ENCODE measurements around the gene ELOVL1.
A peak's percentile ranks its signal among the peaks of the same experiment; 100 is the strongest.
"Not testable (repeated sequence)": the region's sequence is repeated elsewhere in the genome, so short reads cannot be mapped to it uniquely, and the experiment has no call there.

Gene ELOVL1

DNA sequence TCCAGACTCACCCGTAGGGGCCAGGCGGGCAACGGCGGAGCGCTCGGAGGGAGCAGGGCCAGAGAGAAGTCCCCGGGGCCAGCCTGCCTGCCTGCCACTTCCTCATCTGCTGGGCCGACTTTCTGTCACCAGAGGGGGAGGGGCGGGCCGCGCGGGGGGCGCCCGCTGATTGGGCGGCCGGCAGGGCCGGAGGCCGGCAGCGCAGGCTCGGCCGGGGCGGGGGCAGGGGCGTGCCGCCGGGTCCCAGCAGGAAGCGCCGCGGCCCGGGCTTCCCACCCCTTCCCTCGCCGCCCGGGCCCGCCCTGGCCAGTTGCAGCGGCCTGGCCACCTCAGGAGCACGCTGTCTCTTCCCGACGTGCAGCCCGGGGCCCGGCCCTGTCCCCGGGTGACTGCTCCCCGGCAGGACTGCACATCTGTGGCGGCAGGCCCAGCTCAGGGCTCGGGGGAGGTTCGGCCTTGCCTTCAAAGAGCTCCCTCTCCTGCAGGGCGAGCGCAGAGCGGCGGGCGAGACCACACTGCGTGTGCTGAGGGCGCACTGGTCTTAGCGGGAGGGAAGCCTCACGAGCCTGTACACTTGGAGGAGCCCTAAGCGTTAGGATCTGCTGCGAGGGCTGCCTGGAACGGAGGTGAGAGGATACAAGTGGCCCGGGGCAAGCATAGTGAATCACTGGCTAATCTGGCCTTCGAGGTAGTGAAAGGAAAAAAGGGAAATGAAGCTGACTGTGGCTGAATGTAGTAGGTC lies at the start of gene ELOVL1:
Gene ELOVL1, minus strand, starts transcription at position 108 of the 742 bp plus-strand sequence. CDS start 2,402 bp downstream, outside the sequence.
- DNase-seq: peak; percentile 61 to 70

GRCh38 chr1:43415901-43416300 lies 48.1 kb upstream of the ELOVL1 start:
- DNase-seq: no peak

DNA sequence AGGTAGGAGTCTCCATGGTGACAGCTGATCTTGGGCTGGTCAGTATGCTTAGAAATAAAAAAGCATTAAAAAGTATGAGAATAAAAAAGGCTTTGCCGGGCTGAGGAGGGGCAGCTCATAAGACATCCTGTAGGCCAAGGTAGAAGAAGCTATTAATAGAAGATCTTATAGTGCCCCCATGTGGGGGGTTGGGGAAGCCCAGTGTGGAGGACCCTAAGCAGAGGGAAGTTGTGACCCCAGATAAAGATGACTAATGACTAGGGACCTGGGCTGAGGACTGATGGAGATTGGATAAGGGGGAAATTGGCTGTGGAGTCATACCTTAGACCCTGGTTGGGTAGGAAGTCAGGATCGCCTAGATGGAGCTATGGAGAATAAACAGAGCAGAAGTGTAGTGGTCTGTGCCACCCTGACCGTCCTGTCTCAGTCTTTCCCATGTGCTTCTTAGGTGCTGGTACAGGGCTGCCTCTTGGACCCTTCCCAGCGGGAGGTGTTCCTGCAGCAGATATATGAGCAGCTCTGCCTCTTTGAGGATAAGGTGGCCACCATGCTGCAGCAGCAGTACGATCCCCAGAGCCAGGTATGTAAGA lies 46.9 kb upstream of the ELOVL1 start:
- peak in 1 of 2 experiments; percentile 37 for DNase-seq

DNA sequence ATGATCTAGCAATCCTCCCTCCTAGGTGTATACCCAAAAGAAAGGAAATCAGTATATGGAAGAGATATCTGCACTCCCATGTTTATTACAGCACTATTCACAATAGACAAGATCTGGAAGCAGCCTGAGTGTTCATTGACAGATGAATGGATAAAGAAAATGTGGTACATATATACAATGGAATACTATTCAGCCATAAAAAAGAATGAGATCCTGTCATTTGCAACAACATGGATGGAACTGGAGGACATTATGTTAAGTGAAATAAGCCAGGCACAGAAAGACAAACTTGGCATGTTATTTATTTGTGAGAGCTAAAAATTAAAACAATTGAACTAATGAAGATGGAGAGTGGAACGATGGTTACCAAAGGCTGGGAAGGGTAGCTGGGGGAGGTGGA lies 45.6 kb upstream of the ELOVL1 start:
- not testable (repeated sequence) for DNase-seq

GRCh38 chr1:43410571-43410970 lies 42.8 kb upstream of the ELOVL1 start:
- DNase-seq: no peak

GRCh38 chr1:43405876-43406234 lies 38.0 kb upstream of the ELOVL1 start:
- no peak for DNase-seq

- DNase-seq: no peak
Measured at GRCh38 chr1:43405219-43405875, 37.5 kb upstream of the ELOVL1 start.

- DNase-seq: no peak
Measured at GRCh38 chr1:43404353-43404752, 36.5 kb upstream of the ELOVL1 start.

GRCh38 chr1:43402089-43402865 lies 34.5 kb upstream of the ELOVL1 start:
- no peak for DNase-seq

GRCh38 chr1:43400441-43400840 lies 32.6 kb upstream of the ELOVL1 start:
- DNase-seq: not testable (repeated sequence)

GRCh38 chr1:43398227-43398626 lies 30.4 kb upstream of the ELOVL1 start:
- no peak for DNase-seq

GRCh38 chr1:43396059-43396458 lies 28.2 kb upstream of the ELOVL1 start:
- no peak for DNase-seq

DNA sequence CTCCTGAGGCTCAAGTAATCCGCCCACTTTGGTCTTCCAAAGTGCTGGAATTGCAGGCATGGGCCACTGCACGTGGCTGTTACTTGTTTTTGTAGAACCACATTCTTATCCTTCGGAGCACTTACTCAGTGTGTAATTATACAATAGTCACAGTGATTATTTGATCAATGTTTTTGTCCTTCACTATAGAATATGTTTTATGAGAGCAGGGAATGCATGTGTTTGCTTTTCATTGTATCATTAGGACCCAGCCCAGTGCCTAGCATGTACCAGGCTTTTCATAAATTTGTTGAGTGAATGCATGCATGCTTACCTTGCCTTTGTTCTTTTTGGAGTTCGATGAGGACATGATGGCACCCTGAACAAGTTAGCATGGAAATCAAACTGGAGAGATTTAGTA lies 27.7 kb upstream of the ELOVL1 start:
- DNase-seq: no peak

GRCh38 chr1:43392702-43393101 lies 24.9 kb upstream of the ELOVL1 start:
- DNase-seq: no peak

- peak; percentile 75 to 92 for DNase-seq
Measured at GRCh38 chr1:43389326-43390313, 21.8 kb upstream of the ELOVL1 start, which contains the start of the genes MED8 and SZT2. Gene MED8 (minus strand): TSS chr1:43389800. CDS start chr1:43389764, 36 bp downstream. Gene SZT2 (plus strand): TSS chr1:43389899. CDS start chr1:43389969, 70 bp downstream.

- DNase-seq: no peak
Measured at GRCh38 chr1:43388613-43389012, 20.8 kb upstream of the ELOVL1 start.

- DNase-seq: no peak
Measured at GRCh38 chr1:43387976-43388599, 20.3 kb upstream of the ELOVL1 start.

DNA sequence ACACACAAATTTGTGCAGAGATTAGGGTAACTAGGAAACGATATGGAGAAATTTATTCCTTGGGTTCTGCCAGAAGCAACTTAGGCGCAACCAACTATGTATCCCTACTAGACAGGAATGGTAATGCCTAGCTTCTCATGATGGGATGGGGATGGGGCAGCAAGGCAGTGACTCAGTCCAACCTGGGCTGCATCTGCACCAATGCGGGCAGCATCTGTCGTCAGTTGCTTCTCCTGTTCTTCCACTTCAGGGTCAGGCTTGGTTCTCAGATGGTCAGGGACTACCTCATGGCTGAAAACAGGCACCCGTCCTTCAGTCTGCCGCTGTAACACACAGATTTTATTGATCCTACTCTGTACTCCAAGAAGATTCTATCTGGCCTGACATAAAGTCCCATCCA lies 18.9 kb upstream of the ELOVL1 start:
- no peak for DNase-seq

- DNase-seq: no peak
Measured at GRCh38 chr1:43383449-43383848, 15.6 kb upstream of the ELOVL1 start.

DNA sequence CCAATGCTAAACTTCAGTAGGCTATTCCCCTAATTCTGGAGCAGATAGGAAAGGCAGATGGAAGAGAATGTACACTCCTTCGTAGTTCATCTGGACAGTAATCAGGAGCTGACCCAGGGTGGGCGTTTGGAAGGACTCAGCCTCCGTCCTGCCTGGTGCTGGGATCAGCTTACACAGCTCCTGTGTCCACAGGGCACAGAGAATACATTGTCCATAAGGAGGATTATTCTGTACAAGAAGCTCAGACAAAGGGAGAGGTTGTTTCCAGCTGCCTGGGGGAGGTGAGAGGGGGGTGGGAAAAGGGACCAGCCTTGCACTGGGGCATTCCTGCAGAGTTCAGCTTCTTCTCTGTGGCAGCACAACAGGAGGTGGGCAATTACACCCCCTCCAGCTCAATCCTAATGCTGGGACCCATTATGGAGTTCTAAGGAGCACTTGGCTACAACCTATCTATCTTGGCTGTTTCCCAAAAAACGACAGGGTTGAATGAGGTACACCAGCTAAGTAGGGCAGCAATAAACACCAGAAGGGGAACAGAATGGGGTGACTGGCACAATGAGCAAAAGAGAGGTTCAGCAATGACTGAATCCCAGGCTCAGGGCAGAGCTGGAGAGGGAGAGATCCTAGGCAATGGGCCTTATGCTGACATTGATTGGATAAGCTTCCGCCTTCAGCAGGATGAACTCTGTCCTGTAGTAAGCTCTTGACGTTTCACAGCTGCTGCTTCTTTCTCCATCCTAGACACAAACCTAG lies 14.4 kb upstream of the ELOVL1 start:
- no peak for DNase-seq

GRCh38 chr1:43381612-43382011 lies 13.8 kb upstream of the ELOVL1 start:
- no peak for DNase-seq

All from SW 1271 (cell line).